ENCODE data around the gene C19orf81.

Gene C19orf81

DNA sequence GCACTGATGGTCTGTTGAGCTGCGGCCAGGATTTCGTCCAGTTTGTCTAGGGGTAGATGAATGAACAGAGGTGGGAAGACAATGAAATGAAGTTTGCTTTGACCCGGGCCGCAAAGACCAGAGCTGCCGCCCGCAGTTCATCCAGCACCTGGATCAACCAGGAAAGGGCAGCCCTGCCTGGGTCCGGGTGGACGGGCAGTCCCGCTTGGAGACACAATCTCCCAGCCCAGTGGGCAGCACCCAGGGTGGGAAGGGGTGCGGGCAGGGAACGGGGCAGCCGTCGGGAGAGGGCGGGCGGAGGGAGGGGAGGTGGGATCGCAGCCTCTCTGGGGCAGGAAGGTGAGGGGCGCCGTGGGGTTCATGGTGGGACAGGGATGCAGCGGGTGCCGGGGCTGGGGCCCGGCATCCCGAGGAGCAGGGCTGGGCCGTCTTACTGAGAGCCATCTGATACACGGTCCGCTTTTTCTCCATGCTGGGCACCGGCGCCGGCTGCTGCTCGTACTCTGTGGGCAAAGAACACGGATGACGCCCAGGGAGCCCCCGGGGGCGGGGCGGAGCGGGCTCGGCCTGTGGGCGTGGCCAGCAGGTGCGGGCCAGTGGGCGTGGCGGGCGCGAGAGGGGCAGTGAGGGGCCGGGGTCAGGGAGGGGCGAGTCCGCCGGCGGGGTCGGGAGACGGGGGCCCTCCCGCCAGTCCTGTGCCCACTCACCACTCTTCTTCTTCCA, 37.2 kb downstream of the C19orf81 start:
- no peak for DNase-seq

DNA sequence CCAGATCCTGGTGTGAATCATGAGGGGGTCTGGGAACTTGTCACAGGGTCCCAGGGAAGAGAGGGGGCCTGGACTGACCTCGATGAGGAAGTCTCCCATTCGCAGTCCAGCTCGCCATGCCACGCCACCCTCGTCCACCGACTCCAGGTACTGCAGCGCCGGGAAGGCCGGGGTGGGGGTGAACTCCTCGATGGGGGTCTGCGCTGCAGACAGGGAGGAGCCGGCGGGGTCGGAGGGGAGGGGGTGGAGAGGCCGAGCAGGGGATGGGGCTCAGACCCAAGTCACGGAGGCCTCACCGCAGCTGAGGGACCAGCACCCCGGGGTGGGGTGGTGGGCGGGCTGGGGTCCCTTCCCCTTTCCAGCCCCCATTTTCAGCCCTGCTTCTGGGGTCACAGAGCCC, 39.5 kb downstream of the C19orf81 start:
- no peak for DNase-seq

DNA sequence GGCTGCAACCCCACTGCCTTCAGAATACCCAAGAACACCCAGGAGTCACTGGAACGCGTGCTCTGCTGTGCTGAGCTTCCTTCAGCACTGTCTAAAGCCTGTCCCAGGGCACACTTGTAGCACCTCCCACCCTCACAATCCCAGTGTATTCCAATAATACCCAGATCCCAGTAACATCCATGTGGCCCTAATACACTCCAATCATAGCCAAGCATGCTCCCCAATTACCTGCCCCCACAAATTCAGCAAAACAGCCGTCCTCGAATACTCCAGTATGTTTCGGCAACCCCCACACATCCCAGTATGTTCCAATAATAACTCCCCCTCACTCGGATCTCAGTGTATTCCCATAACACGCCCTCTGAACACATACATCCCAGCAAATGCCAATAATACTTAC, 41.2 kb downstream of the C19orf81 start:
- DNase-seq, result no peak

DNA sequence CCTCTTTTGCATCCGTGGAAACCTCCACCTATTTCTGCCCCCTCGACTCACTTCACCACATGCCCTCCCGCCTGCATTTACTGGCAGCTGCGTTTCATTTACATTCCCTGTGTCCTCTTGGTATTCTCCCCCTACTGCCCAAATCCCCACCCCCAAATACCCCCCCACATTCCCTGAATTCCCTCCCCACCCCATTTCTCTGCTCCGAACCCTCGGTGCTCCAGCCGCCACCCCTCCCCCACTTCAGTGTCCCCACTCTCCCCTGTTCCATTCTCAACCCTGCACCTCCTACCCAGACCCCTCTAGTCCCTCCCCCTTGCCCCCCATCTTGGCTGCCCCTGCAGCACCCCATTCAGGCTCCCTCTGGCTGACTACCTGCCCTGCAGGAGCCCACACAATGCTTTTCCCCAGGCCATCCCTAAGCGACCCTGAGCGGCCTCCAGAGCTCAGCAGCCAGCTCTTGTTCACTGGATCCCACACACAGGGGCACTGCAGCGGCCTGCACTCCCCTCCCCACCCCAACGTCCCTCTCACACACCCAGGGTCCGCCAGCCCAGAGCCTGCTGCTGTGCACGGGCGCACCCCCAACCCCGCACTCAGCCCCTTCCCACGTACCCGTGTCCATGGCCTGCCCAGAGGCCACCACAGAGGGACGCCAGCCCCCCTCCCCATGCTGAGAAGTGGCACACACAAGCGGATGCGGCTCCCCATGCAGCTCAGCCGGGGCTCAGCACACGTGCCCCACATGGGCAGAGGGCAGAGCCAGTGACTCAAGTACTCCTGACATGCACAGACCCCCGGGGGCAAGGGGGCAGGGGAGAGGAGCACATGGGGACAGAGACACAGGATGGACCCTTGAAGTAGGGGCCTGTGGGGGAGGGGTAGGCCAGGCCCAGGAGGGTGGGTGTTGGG, 44.1 kb downstream of the C19orf81 start:
- no peak for DNase-seq

DNA sequence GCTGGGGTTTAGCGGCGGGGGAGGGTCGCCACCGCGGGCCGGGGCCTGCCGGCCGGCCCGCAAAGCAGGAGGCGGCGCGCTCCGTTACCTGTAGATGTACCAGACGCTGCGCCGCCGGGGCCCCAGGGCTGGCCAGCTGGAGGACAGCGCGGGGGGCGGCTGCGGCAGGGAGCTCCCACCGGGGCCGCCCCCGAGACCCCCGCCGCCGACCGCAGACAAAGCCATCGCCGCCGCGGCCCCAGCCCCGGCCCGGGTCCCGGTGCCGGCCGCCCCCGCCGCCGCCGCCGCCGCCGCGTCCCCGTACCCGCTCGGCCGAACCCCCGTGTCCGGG, 45.5 kb downstream of the C19orf81 start:
- DNase-seq, result no peak

DNA sequence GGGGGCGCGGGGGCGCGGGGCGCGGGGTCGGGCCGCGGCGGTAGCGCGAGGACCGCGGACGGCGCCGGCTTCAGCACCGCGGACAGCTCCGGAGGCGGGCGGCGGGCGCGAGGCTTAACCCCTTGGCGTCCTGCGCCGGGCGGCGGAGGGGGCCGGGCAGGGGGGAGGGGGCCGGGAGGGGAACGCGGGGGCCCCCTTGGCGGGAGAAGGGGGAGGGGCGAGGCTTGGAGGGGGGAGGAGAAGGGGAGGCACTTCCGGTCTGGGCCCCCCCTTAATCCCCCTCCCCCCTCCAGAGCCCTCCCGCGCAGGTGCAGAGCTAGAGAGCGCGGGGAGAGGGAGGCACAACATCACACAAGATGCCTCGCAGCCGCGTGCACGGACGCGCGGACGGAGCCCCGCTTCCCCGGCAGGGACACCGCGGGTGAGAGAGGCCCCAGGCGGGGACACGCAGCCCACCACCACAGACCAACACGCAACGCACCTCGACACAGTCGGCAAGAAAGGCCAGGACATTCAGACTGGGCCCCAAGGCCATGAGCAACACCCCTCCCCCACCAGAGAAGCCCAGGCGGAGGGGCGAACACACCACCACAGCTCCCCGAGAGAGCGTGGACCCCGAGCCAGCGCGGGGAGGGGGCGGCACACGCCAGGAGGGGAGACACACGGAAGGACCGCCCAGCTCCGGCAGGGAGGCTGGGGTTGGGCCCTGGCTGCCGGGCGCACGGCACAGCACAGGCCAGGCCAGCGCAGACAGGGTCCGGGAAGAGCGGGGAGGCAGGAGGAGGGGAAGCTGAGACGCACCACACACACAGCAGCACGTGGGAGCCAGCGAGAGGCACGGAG, 46.2 kb downstream of the C19orf81 start:
- no peak for DNase-seq

DNA sequence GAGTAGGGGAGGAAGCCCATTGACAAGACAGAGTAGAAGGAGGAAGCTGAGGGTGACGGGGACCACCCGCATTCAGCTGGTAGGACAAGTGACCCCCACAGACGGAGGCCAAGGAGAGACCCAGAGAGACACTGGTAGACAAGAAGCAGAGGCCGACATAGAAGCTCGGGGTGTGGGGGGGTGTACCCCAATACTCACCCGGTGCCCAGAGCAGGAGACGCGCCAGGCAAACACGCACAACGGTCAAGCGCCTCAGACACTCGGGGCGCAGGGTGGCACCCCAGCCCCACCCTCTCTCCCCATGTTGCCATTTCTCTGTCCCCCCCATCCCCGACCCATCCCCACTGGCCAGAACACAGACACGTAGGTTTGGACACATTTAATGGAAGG, 46.8 kb downstream of the C19orf81 start:
- DNase-seq, result no peak

DNA sequence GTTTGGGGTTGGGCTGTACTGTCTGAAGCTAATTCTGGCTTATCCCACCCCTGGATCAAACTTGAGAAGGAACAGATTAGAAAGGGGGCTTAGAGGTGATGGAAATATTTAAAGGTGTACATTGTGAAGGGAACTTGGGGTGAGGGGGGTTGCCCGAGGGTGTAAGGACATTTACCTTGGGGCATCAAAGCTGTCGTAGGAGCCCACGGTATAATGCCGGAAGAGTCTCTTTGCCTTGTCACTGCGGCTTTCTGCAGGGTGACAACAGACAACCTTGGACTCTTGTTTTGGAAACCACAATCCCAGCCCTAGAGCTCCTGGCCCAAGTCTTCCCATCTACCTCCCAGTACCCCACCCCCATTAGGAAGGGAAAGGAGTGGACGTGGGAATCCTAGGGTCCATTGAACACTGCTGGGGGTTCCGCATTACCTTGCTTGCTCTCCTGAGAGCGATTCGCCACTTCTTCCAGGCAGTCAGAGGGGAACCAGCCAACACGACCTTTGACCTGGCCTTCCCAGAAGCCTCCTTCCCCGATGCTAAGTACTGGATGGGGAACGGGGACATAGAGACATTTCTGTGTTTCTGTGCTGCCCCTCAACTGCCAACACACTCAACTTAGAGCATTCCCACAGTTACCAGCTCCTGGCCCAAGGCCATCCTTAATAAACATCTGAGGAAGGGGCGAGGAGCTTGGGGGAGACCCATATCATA, 48.3 kb downstream of the C19orf81 start:
- no peak for DNase-seq

DNA sequence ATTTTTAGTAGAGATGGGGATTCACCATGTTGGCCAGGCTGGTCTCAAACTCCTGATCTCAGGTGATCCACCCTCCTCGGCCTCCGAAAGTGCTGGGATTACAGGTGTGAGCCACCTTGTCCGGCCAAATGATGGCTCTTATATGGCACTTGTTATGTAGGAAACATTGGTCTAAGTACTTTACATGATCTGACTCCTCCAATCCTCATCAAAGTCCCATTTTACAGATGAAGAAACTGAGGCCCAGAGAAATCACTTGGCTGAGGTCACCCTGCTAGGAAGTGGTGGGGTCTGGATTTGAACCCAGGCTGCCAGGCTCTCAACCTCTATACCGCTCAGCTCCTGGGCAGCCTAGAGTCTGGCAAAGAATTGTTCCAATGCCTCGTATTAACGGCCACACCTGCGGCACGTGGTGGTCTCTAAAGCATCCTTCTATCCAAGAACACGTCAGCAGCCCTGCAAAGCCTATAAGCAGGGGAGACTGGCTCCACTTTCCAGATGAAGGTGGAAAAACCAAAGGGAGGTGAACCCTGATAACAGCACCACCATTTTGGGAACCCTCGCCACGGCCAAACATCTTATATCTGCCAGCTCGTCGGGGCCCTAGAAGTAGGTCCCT, 52.2 kb downstream of the C19orf81 start:
- DNase-seq, result no peak

DNA sequence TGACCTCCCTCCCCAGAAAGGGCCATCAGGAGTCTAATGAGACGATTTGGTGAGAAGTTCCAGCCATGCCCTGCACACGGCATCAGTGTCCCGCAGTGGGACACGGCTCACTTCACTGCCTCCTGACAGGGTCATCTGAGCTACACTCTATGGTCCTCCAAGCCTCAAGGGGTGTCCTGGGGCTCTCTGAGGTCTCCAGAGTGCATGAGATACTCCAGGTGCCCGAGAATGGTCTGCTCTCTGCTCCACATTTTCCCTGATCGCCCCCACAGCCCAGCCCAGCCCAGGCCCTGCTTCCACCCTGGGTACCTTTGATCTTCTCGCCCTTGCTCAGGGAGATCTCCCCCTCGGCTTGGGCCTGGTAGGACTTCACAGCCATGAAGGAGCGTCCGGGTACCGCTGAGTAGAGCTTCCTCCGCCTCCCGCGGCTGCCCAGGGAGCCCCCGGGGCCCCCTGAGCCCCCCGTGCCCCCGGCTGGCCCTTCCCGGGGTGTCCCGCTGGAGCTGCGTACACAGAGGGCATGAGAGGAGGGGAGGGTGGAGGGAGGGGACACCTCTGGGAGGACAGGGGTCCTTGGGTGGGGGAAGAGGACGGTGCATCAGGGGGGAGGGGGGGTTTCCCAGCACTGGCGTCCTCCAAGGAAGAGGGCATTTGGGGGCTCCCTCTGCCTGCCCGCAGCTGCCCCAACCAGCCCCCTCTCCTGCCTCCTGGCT, 53.1 kb downstream of the C19orf81 start:
- no peak for DNase-seq

DNA sequence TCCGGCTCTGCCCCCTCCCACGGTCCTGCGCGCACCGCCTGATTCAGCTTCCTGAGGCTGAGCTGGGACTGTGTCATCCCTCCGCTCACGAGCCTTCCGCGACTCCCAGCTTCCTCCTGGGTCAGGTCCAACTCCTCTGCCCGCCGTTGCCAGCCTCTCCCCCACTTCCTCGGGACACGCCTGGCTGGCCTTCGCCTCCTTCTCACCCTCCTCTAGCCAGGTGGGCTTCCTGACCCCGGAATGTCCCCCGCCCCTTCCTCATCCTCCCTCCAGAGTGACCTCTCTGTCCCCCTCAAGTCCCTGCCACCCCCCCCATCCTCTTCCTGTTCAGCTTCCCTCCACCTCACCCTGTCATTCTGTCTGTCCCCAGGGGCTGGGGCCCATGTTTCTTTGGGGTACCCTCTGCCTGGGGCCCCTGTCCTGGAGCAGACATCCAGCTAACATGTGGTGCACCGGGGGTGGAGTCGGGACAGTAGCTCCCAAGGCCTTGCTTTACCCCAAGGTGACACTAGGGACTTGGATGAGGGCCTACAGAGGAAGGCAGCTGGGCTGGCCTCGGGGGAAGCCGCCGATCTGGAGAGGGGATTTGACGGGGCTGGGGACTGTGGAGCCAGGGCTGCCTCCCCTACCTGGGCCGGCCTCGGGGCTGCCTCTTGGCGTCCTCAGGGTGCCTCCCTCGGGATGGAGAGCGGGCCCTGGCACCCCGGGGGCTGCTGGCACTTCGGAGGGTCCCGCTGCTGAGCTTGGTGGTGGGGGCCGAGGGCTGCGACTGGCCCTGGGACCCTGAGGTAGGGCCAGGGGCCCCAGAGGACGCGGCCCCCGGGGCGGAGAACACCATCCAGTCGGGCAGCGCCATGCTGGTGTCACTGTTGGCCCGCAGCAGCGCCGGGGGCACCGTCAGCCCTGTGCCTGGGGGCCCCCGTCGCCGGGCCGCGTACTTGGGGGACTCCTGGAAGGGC, 53.9 kb downstream of the C19orf81 start:
- DNase-seq, result no peak

DNA sequence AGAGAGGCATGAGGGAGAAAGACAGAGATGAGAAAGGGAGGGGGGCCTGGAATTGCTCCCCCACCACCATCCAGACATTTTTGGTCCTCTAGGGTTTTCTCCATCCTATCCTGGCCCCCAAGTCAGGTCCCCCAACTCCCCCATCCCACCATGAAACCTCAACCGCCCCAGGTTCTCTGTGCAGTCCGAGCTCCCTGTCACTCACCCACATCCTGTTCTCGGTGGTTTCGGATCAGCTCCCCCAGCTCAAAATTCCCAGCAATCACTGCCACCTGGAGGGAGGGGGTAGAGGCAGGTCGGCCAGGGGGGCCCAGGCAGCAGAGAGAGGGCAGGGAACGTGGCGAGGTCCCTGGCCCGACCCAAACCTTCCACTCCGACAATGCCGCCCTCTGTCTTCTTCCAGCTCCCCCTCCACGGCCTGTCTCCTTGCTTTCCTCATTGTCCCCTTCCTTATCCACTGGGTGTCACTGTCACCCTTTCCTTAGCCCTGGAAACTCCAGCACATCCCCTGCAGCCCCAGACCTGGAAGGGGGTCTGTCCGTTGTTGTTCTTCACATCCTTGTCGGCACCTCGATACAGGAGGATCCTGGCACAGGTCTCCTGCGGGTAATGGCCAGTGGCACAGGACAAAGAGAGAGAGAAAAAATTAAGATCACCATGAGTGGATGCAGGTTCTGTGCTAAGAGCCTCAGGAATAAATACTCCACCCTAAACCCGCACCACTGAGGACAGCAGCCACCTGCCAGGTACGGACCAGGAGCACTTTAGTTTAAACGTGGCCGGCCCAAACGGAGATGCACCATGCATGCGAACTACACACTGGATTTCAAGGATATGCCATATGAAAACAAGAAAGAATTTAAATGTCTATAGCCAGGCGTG, 54.9 kb downstream of the C19orf81 start:
- DNase-seq, result no peak

DNA sequence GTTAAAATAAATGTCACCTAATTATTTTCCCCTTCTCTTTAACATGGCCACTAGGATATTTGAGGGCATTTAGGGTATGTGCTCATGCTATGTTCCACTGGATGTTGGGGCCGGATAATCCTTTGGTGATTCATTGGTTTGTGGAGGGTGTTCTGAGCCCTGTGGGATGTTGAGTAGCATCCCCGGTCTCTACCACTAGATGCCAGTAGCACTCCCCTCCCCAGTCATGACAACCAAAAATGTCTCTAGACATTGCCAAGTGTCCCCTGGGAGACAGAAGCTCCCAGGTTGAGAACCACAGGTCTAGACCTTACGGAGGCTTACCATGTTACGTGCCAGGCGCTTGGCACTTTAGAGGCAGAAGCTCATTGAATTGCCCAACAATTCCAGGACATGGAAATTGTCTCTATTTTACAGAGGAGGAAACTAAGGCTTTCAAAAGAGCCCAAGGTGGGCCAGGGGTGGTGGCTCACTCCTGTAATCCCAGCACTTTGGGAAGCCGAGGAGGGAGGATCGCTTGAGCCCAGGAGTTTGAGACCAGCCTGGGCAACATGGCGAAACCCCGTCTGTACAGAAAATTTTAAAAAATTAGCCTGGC, 56.3 kb downstream of the C19orf81 start:
- DNase-seq, result peak; percentile 61

DNA sequence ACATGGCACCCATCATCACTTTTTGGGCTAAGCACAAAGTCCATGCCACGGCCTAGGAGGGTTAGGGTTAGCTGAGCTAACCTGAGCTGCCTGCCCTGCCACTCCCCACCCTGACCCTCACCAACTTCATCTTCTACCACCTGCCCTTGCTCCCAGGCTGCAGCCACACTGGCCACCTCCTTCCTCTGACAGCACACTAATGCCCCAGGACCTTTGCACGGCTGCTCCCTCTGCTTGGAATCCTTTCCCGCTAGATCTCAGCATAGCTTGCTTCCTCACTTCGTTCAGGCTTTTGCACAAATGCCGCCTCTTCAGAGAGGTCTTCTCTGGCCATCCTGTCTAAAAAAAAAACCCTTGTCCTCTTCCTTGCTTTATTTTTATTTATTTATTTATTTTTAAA, 57.1 kb downstream of the C19orf81 start:
- DNase-seq, result no peak

DNA sequence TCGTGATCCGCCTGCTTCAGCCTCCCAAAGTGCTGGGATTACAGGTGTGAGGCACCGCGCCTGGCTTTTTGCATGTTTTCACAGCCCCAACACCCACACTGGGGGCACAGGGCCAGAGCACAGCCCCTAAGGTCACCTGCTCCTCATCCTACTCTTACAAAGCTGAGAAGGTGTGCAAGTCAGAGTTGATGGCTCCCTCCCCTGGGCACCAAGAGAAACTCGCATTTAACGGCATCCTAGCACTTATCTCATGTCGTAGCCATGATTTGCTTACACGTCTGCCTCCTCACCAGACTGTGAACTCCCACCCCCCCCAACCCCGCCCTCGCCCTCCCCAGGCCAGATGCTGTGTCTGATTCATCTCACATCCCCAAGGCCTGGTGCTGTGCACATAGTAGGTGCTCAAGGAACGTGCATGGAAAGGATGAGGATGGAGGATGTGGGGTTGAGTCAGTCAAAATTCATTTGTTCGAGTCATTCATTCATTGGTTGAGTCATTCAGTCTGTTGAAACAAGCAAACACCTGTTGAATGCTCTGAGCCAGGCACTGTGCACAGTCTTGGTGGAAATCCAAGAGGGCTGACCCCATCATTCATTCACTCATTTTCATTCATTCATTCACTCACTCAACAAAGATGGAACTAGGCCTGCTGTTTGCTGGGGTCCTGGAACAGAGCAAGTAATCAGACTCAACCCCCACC, 59.1 kb downstream of the C19orf81 start:
- no peak for DNase-seq

Measured in activated CD4-positive, alpha-beta T cell treated with anti-CD3 and anti-CD28 coated beads, Interleukin-10, Interleukin-2, amounts not matched to agents 100 ng/mL and 50 ng/mL, durations not matched to agents 16 hours and 8 hours (primary cell).